GM19438 (cell line): Measurements from ENCODE around the gene ANXA10.
"Not testable (repeated sequence)": the region's sequence is repeated elsewhere in the genome, so short reads cannot be mapped to it uniquely, and the experiment has no call there.

Experiments used
- ATAC-seq: cut with Tn5 transposase; IDR thresholded peaks from one replicate; pipeline ENCODE4 v1.9.1; 2021; ENCODE audit warnings: low read depth; ENCODE audit not compliant: unreplicated experiment

The ANXA10 gene

GRCh38 chr4:168153596-168154440 is 61.5 kb downstream of the ANXA10 start:
- peak; percentile 90 for ATAC-seq

DNA sequence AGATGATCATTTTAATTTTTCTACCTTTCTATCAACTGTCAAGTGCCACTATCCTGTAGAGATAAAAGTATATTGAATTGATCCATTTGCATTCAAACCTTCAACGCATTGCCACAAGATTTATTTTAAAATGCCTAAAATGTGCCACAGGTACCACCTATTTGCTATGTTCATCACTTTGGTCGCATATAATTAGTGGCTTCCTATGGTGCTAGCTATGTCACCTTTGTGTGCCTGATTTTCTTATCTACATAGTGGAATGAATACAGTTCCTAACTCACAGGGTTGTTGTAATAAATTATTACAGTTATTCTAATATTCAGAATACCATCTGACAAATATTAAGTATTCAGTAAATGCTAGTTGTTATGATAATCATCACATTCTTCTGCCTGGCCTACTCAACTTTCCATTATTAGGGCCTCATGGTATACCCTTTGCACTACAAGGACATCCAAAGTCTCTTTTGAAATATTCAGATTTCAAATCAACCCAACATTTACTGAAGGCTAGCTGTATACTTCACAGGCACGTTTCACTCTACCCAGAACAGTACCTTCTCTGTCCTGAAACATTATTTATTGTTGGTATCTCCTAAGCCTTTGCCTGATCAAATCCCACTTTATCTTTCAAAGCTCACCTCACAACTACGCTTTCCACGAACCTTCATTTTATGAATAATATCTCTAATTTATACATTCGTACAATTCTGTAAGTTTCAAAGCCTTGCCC is 62.4 kb downstream of the ANXA10 start:
- ATAC-seq: no peak

DNA sequence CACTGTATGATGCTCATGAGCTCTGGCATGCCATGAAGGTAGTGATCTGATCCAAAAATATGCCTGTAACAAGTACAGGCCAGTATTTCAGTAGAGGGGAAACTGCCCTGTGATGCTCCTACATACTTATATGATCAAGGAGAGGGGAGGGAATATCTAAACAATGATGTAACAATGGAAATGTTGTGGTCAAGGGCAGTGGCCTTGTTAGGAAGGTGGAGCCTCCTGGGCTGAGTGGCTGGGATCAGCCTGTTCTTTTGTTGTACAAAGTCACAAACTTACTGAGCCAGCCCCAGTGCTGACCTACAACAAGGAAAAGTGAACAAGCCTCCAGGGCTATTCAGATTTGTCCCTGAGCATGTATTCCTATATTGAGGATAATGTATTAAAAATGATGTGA is 70.3 kb downstream of the ANXA10 start:
- no peak for ATAC-seq

DNA sequence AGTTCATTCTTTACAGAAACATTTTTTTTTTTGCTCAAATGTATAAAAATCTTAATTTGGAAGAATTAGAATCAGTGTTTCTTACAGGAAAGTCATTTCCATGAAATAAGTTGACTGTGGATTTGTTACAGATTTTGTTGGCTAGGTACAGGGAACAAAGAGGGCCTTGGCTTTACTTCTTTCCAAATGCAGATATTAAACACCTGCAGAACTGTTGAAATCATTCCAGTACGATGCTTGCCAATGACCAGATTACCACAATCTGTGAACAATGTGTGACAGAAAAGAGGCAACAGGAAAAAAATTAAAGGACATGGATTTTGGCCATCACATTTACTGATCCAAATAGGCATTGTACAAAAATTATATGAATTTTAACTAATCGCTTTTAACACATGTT is 70.8 kb downstream of the ANXA10 start:
- no peak for ATAC-seq

DNA sequence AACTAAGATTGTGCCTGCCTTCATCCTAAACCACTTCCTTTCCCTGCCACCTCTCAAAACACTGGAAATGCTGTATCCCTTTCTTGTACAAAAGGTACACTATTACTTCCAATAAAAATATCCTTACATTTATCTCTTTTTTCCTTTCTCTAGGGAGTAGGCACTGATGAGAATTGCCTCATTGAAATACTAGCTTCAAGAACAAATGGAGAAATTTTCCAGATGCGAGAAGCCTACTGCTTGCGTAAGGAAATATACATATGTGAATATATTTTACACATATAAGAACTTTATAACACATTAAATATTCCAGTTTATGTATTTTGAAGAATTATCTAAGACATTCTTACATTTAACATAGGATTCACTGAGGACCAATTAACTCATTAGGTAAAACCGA is 71.7 kb downstream of the ANXA10 start:
- no peak for ATAC-seq

DNA sequence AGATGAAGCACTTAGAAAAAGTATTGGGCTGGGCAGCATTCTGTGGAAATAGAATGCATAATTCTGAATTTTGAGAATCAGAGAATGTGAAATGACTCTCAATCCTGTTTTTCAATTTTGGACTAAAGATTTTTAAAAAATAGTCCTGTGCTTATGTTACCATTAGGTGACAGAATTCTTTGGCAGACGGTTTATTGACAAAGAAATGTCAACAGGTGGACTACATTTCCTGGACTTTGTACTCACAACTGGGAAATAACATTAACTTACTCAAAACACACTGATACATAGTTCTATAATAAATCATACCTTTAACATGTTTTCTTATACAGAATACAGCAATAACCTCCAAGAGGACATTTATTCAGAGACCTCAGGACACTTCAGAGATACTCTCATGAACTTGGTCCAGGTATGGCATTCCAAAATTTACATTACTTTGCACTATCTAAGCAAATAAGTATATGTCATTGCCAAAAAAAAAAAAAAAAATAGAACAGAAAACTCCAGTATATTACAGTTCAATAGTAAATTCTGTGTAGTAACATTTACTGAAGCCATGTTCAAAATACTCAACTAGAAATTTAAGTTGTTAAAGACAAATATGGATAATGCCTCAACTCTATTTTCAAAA is 72.7 kb downstream of the ANXA10 start:
- ATAC-seq: no peak

- ATAC-seq: no peak
Measured at GRCh38 chr4:168167714-168168284, 75.5 kb downstream of the ANXA10 start.

DNA sequence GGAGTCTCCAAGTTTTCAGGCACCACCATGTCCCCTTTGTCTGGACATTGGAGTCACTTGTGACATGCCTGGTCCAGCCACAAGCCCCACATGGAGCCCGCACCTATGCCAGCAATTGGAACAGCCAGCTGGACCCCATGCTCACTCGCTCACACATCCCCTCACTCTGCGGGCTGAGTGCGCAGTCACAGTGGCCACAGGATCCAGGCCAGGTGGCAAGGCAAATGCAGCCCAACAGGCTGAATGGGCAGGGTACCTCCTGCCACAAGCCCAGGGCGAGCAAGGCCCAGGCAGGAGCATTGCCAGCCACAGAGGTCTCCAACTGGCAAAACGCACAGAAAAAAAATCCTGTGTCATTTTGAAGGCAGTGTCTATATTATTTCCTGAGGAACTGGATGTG is 82.0 kb downstream of the ANXA10 start:
- ATAC-seq: no peak

DNA sequence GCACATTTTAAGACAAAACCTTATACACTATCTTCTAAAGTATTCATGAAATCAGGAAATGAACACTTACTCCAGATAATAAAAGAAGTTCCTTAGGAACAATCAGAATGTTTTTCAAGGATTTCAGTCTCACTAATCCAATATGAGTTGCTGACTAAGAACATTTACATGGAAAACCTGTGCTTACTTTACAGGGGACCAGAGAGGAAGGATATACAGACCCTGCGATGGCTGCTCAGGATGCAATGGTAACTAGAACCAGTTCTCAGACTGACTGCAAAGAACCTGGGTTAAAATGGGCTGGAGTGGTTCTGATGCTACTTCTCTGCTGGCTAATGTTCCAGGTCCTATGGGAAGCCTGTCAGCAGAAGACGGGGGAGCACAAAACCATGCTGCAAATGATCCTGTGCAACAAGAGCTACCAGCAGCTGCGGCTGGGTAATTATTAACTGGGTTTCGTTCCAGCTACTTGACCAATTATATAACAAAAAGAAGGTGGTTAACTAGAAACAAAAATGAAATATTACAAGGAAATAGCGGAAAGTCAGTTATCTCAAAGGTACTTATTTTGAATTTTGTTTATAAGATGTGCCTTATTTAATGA is 85.3 kb downstream of the ANXA10 start:
- no peak for ATAC-seq

GRCh38 chr4:168183717-168184571 is 91.6 kb downstream of the ANXA10 start:
- ATAC-seq: no peak

DNA sequence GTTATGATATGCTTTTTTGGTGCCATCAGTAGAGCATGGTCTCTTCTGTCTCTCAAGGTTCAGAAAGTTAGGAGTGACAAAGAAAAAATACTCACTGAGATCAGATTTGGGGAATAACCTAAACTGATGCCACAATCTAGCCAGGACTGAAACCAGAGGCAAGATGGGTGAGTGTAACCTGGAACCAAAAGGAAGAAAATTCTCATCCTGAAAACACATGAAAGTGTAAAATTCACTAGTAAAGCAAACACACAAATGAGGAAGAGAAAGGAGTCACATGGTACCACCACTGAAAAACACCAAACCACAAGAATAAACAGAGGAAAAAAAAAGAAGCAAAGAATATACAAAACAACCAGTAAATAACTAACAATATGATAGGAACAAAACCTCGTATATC is 96.4 kb downstream of the ANXA10 start:
- ATAC-seq: no peak

- no peak for ATAC-seq
Measured at GRCh38 chr4:168197926-168198325, 105.6 kb downstream of the ANXA10 start.

GRCh38 chr4:168199260-168199957 is 107.1 kb downstream of the ANXA10 start:
- ATAC-seq: no peak

DNA sequence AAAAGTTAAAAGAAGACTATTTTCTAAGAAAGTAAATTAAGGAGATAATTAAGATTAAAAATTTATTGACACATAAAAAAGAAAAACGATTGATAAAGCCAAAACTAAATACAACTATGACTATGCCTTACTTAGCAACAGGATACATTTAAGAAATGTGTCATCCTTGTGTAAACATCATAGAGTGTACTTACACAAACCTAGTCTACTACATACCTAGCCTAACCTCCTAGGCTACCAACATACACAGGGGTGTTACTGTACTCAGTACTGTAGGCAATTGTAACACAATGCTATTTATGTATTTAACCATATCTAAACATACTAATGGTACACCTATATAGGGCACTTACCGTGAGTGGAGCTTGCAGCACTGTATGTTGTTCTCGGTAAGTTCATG is 108.3 kb downstream of the ANXA10 start:
- ATAC-seq: no peak

GRCh38 chr4:168203233-168203911 is 111.0 kb downstream of the ANXA10 start:
- no peak for ATAC-seq

DNA sequence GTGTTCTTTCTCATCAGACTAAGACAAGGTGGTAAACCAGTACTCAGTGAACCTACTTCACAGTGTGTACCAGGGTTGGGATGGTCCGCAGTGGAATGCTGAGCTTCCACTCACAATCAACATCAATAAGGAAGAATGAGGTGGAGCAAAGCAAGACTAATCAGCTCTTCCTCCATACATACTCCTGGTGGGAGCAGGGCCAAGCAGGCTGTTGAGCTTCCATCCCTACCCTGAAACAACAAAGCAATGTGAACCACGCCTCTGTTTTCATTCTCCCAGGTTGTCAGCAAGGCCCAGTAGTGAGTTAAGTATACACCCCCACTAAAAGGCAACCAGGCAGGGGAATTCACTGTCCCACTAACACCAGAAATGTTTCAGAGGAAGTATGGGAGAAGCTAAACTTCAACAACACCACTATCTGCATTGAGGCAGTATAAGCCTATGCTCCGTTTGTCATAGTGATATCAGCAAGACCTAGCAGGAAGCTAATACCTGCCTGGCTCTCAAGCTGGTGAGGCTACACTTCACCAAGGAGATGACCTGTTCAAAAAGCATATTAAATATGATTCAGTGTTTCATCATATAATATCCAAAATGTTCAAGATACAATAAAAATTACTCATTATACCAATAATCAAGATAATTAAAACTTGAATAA is 116.7 kb downstream of the ANXA10 start:
- ATAC-seq: no peak

DNA sequence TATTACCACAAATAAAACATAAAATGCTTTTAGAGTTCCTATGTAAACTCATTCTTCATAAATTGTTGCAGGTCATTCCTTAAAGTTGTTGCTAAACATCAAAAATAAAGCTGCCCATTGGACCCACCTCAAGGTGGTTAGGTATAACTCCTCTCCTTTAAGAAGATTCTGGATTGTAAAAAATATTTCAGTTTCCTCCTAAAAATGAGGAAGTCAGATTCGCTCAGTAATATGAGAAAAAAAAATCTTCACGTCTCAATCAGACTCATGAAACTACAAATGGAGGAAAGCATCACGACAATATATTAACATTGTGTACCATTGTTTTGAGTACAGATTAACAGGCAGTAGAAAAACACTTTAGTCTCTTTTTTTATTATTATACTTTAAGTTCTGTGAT is 120.3 kb downstream of the ANXA10 start:
- ATAC-seq: no peak

- ATAC-seq: not testable (repeated sequence)
Measured at GRCh38 chr4:168213511-168213910, 121.2 kb downstream of the ANXA10 start.
